Neural progenitor cell (in vitro differentiated cells): Measurements from ENCODE around the gene CTDNEP1.

Source experiments
- CTCF ChIP-seq: fragments of 200-600 bp; sonication (generic); IDR thresholded peaks from 2 replicates; pipeline ENCODE4 v1.5.1; 2017; ENCODE audit warnings: antibody characterized with exemption, mild to moderate bottlenecking
- EZH2 ChIP-seq: fragments of 200-600 bp; sonication (generic); IDR thresholded peaks from 2 replicates; pipeline ENCODE4 v1.6.1; 2017; ENCODE audit warnings: antibody characterized with exemption, mild to moderate bottlenecking, moderate library complexity
- EZH2phosphoT487 ChIP-seq: fragments of 200-600 bp; sonication (generic); IDR thresholded peaks from 2 replicates; pipeline ENCODE4 v1.6.1; 2017; ENCODE audit warnings: antibody characterized with exemption

GRCh38 chr17:7246779-7247178 lies 4.8 kb downstream of the CTDNEP1 start:
- TF ChIP-seq EZH2phosphoT487, result no peak
- TF ChIP-seq CTCF, result no peak
- no peak for TF ChIP-seq EZH2
